Measurements from ENCODE around the gene HPCAL1. TPM values are rescaled to one million over a fixed set of nuclear protein-coding genes. Genes with fewer than 3 reads are reported as not detected.

HPCAL1 gene
- total and polyA plus RNA-seq, 2 of the 8 experiments (the other 6 are each of a cell fraction or from before 2014, with no cell fraction given), result 5.8 to 8.6 TPM

DNA sequence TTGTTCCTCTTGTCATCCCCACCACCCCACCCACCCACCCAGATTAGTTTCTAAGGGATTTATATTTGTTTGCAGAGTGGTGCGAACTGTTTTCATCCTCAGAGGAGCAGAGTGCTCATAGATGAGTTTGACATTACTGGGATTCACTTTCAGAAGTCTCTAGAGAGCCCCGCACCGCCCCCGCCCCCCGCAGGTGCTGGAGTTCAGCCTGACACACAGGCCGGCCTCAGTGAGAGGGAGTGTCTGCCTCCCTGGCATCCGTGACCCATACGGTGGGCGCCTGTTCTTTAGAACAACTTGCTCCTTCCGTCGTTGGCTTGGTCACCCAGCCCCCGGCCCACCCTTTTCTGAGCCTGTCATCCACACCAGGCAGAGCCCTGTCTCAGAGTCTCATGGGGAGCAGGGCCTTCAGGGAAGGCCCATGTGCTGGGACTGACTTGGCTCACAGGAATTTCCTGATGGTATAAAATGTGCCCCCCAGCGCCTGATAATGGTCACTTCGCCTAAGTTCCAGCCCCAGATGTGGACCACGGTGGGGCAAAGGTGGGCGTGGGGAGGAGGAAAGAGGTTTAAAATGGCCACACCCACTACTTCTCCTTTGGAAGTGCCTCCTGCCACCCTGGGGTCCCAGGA lies 44.3 kb downstream of the HPCAL1 start:
- no peak overlapping the region for H3K27ac ChIP-seq (ENCODE audit: low read depth, low read length)
- no peaks in the 10 kb centered on the region for H3K79me2 ChIP-seq (ENCODE audit: control insufficient read depth in 1 of 2, insufficient read depth in 2 of 2, low read length in 2 of 2)
- FAIRE-seq, result no peak
- DNase-seq (ENCODE audit: low read depth in 1 of 2, low spot score in 2 of 2), result no peak
- no peaks in the 10 kb centered on the region for H3K9me3 ChIP-seq (ENCODE audit: insufficient read depth in 2 of 2, low read depth in 1 of 2, low read length in 1 of 2)
- ChIA-PET CTCF (ENCODE audit: partially characterized antibody) (interaction anchor here (0.9 to 1.6 kb wide), 5 partner anchors 15 to 88 kb away, joined by 3 to 6 read pairs (median 4); no protein-coding TSS in a partner anchor), POLR2A (ENCODE audit: partially characterized antibody) (interaction anchor here (0.6 to 1.0 kb wide), 2 partner anchors 15 to 27 kb away, joined by 3 to 5 read pairs; no protein-coding TSS in a partner anchor)
- H2BK5ac ChIP-seq (ENCODE audit: low read depth, low read length), result no peak overlapping the region
- H3K4ac ChIP-seq (replicated peaks; ENCODE audit: insufficient read length, low read depth, low read length), result no peak overlapping the region
- no peak overlapping the region for H3K4me3 ChIP-seq (ENCODE audit: extremely low read depth in 1 of 4, insufficient read depth in 2 of 4, low read depth in 3 of 4, low read length in 4 of 4)
- H3K23ac ChIP-seq (ENCODE audit: insufficient read length), result no peak overlapping the region
- H3K36me3 ChIP-seq (ENCODE audit: control insufficient read depth in 2 of 4, insufficient read depth in 4 of 4, low read length in 3 of 4), result no peaks in the 10 kb centered on the region
- TF ChIP-seq KDM4A (IDR thresholded peaks at IDR 0.05; ENCODE audit: low read depth, low read length, severe bottlenecking) (no peak), JUND (IDR thresholded peaks at IDR 0.05; ENCODE audit: low read length) (no peak), POLR2AphosphoS5 (IDR thresholded peaks at IDR 0.05; ENCODE audit: low read depth, low read length) (no peak), EP300 (IDR thresholded peaks at IDR 0.05; ENCODE audit: borderline replicate concordance in 1 of 2, low read depth in 2 of 2, low read length in 2 of 2) (no peak), NANOG (IDR thresholded peaks at IDR 0.05; ENCODE audit: insufficient read depth, low read depth, low read length, poor library complexity, severe bottlenecking) (no peak), HDAC2 (IDR thresholded peaks at IDR 0.05; ENCODE audit: borderline replicate concordance in 1 of 2, low read depth in 2 of 2, low read length in 2 of 2) (no peak), RAD21 (IDR thresholded peaks at IDR 0.05 in 1 of 2, conservative IDR thresholded peaks at IDR 0.05 in 1 of 2; ENCODE audit: low read depth in 2 of 2, low read length in 2 of 2) (no peak; a peak in 1 of 4 replicates), SIX5 (IDR thresholded peaks at IDR 0.05; ENCODE audit: low read depth, low read length) (no peak)
- no peaks in the 10 kb centered on the region for H4K20me1 ChIP-seq (replicated peaks in 1 of 2; ENCODE audit: control insufficient read depth in 1 of 2, insufficient read depth in 2 of 2, low read length in 2 of 2)
- H3K4me2 ChIP-seq (ENCODE audit: insufficient read depth in 1 of 2, low read depth in 2 of 2, low read length in 2 of 2), result no peak overlapping the region
- no peak overlapping the region for H3K18ac ChIP-seq (ENCODE audit: extremely low read depth, low read length)
- WGBS, 2 experiments (ENCODE audit: extremely low coverage in 1 of 2, insufficient coverage in 1 of 2, insufficient read length in 1 of 2, insufficient replicate concordance in 2 of 2, low coverage in 1 of 2, low lambda C conversion rate in 2 of 2, missing lambda C conversion rate in 1 of 2), result 65% methylated on average over 14 of the region's 16 CpGs; no CpG with 5 or more reads in 1 of the 2 experiments
- no peak overlapping the region for H2BK120ac ChIP-seq (replicated peaks; ENCODE audit: low read depth, low read length)
- H2BK15ac ChIP-seq (ENCODE audit: low read length), result no peak overlapping the region
- no peak overlapping the region for H2AFZ ChIP-seq (ENCODE audit: low read length)
- H4K91ac ChIP-seq (replicated peaks; ENCODE audit: insufficient read length, low read length), result no peak overlapping the region
- no peak overlapping the region for H3K14ac ChIP-seq (ENCODE audit: insufficient read length)
- peaks cover 0 to 2% (median 0%) of the 10 kb centered on the region in 4 experiments; a peak in 2 of 7 replicates for H3K4me1 ChIP-seq (replicated peaks in 1 of 4; ENCODE audit: control insufficient read depth in 3 of 4, insufficient read depth in 4 of 4, low read length in 3 of 4)
- no peak overlapping the region for H3K56ac ChIP-seq (replicated peaks; ENCODE audit: insufficient read length, low read depth, low read length)
- no peak overlapping the region for H2AK5ac ChIP-seq (ENCODE audit: low read depth, low read length)
- H3K27me3 ChIP-seq (replicated peaks in 1 of 4; ENCODE audit: control insufficient read depth in 3 of 4, extremely low read depth in 1 of 4, insufficient read depth in 3 of 4, low read length in 3 of 4), result no peaks in the 10 kb centered on the region
- no peak overlapping the region for H2BK20ac ChIP-seq (ENCODE audit: low read length)
- H3K23me2 ChIP-seq (ENCODE audit: low read depth, low read length), result no peaks in the 10 kb centered on the region
- peak overlapping the region; percentile 51; the same call in 1 of the 2 replicates for H4K8ac ChIP-seq (ENCODE audit: extremely low read depth, insufficient read depth, low read length)
- no peaks in the 10 kb centered on the region for H3K79me1 ChIP-seq (ENCODE audit: low read depth, low read length)
- no peak overlapping the region for H3K9ac ChIP-seq (replicated peaks in 1 of 4; ENCODE audit: extremely low read depth in 1 of 4, low read depth in 3 of 4, low read length in 3 of 4)
- no peak overlapping the region for H4K5ac ChIP-seq (ENCODE audit: insufficient read length, low read depth, low read length)
- H2BK12ac ChIP-seq (ENCODE audit: low read depth, low read length), result no peak overlapping the region
